Stimulated activated naive CD4-positive, alpha-beta T cell (primary cell): ENCODE data around the gene FUOM.
A peak's percentile ranks its signal among the peaks of the same experiment; 100 is the strongest.

Source experiments
- DNase-seq, 6 experiments: peaks; one replicate each; lab custom pipeline; 2025; lab: John Stamatoyannopoulos, UW

Gene FUOM

DNA sequence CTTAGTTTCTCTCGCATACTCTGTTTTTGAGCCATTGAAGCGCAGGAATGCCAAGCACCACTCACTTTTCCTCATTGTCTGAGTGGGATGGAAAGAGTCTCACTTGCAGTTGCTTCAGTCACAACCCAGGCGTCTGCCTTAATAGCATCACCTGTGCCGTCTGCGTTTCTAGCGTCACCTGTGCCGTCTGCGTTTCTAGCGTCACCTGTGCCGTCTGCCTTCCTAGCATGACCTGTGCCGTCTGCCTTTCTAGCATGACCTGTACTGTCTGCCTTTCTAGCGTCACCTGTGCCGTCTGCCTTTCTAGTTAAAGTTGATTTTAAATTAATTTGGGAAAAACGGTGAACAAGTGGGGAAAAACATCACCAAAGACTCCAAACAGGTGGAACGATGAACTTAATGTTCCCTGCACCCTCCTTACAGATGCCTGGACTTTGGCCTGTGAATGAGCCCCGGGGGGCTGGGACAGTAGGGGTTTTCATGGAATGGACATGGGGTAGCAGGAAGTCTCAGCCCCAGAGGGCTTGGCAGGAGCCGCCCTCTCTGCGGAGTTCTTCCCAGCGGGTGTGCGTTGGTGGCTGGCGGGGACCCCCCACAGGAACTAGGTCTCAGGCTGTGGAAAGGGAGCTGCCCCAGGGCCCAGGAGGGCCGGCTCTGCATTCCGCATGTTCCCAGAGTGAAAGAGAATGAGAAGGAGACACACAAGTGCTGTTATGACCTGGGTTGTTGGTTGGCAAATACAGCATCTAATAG lies 45.6 kb downstream of the FUOM start:
- no peak for DNase-seq

DNA sequence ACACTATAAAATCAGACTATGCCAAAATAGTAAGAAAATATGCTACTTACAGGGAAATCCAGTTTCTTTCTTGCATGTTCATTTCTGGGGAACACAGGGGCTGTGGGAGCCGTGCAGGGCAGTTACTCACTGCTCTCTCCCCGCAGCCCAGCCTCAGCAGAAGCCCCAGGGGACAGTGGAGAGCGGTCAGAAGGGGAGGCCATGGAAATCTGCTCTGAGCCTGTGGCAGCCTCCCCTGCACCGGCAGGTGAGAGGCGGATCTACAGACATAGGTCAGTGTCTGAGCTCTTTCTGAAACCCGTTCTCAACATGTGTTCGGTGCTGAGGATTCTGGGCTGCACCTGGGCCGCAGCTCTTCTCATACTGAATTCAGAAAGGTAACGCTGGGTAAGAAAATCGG lies 46.2 kb downstream of the FUOM start:
- no peak for DNase-seq

DNA sequence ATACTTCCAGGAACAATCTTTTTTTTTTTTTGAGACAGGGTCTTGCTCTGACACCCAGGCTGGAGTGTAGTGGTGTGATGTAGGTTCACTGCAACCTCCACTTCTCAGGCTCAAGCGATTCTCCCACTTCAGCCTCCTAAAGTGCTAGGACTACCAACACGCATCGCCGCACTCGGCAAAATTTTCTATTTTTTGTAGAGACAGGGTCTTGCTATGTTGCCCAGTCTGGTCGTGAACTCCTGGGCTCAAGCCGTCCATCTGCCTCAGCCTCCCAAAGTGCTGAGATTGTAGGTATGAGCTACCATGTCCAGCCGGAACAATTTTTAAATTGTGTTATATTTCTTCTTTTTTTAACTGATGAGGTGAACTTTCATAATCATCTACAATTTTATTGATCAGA lies 47.0 kb downstream of the FUOM start:
- DNase-seq: no peak

DNA sequence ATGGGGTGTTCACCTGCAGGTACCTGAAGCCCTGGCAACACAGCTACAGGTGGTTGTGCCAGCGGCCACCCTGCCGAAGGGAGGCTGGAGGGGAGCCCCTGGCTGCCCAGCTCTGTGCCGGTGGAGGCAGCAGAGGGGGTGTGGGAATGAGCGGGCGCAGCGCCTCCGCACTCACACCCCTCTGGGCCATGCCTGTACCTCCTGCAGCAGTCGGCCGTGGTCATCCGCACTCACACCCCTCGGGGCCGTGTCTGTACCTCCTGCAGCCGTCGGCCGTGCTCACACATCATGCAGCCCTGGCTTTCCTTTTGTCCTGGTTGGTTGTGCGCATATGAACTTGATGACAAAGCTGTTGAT lies 47.4 kb downstream of the FUOM start:
- DNase-seq: no peak

DNA sequence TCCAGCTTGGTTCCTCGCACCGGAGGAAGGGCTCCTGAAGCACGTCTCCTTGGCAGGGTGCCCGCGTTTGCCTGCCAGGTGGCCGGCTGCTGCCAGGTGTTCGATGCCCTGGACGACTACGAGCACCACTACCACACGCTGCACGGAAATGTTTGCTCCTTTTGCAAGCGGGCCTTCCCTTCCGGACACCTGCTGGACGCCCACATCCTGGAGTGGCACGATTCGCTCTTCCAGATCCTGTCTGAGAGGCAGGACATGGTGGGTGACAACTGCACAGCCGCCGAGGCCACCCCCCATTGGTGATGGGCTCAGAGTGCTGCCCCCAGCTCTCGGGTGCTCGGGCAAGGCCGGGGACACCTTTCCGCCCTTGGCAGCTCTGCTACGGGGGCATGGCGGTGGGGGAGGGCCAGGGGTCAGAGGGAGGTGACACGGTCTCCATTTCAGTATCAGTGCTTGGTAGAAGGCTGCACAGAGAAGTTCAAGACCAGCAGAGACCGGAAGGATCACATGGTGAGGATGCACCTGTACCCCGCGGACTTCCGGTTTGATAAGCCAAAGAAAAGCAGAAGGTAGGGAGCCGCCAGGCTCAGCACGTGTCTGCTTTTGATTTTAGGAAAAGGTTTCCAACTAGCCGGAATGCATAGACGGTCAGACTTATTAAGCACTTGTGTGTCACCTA lies 48.0 kb downstream of the FUOM start:
- DNase-seq: no peak

DNA sequence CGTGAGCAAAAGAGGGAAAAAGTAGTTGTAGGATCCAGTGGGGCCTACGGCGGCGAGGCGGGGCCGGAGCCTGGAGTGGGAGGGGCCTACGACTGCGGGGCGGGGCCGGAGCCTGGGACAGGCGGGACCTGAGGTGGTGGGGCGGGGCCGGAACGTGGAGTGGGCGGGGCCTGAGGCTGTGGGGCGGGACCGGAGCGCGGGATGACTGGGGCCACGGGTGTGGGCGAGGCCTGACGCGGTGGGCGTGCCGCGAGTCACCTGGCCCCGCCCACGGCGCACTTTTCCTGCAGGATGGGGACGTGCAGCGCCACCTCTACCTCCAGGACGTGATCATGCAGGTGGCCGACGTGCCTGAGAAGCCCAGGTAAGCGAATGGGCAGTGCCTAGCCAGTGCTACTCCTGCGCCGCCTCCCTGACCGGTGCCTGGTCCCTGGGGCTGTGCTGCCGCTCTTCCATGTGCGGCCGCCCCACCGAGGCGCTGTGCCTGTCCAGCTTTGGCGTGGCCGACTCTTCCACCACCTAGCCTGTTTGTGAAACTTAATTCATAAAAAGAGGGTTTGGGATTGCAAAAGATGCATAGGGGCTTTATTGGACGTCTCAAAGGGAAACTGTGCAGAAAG lies 48.6 kb downstream of the FUOM start:
- peak; percentile 89 to 99 (median 96) for DNase-seq

DNA sequence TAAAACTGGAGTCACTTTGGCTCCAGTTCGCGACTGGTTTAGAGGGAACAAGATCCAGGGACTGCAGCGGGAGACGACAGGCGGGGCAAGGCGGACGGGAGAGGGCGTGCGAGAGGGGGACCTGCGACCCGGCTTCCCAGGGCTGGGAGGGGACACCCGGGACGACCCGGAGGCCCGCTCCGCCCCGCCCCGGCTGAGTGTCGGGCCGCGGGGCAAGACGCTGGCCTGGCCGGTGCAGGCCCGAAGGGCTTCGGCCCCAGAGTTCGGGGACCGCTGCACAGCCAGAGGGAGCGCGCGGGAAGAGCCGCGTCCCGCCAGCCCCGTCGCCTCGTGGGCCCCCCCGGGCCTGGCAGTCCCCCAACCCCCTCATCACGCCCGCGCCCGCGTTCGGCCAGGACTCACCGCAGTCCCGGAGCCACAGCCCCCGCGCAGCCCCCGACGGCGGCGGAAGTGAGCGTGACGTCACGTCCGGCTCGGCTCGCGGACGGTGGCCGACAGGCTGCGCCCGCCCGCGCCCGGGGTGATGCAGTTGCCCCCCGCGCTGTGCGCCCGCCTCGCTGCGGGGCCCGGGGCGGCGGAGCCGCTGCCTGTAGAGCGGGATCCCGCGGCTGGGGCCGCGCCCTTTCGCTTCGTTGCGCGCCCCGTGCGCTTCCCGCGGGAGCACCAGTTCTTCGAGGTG lies 49.3 kb downstream of the FUOM start, which contains the start of the genes TUBGCP2 and ZNF511:
Gene TUBGCP2 (minus strand): TSS at position 452 of the 679 bp plus-strand sequence. CDS start 5,931 bp downstream, outside the sequence.
Gene ZNF511 (plus strand): TSS at position 494 of the 679 bp plus-strand sequence. CDS start 30 bp downstream, at position 524.
- peak; percentile 80 to 99 (median 96) for DNase-seq

DNA sequence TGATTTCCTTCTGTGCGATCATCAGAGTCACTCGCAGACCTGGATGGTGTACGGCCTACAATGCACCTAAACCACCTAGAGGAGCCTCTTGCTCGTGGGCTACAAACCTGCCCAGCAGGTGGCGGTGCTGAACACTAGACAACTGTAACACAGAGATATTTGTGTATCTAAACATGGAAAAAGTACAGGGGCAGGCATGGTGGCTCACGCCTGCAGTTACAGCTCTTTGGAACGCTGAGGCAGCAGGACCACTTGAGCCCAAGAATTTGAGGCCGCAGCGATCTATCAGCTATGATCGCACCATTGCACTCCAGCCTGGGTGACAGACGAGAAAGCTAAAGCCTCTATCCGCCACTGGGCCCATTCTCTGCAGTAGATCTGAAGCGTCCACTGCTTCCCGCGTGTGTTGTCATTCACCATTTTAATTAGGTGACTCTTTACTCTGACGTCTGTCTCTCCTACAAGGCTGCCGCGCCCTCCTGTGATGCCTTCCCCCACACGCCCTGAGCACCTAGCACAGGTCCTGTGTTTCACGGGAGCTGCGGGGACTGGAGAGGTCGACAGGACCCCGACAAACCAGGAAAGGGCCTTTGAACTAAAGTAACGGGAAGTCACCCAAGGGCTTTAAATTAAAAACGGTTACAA lies 49.9 kb downstream of the FUOM start:
- DNase-seq: peak; percentile 74 to 89 (median 87)

- DNase-seq: no peak
These were observed 50.9 kb downstream of the FUOM start for GRCh38 chr10:133306941-133307379.

DNA sequence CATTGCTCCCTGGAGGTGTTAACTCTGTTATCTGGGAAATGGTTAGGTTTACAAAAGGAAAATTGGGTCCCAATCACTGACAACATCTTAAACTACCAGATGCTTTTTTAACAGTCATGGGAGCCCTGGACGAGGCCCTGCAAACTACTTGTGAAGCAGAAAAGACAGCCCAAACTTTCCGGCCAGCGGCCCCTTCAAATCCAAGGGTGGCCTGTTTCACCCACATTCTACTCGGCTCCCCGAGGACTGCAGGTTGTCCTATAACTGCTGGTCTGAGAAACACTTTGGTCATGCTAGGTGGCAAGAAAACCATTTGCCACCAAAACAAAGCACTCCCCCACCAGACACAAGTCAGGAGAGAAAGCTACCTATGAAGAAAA lies 51.7 kb downstream of the FUOM start:
- DNase-seq: no peak
